Neural cell (in vitro differentiated cells): Measurements from ENCODE around the gene PIM2. TPM values are rescaled to one million over a fixed set of nuclear protein-coding genes. Genes with fewer than 3 reads are reported as not detected.
A peak's percentile ranks its signal among the peaks of the same experiment; 100 is the strongest.
"Not testable (repeated sequence)": the region's sequence is repeated elsewhere in the genome, so short reads cannot be mapped to it uniquely, and the experiment has no call there.

Experiments used
- H2AFZ ChIP-seq: fragments of 200-600, 300-800 bp; sonication (generic), shearing (Covaris generic); 2 replicates; pipeline ENCODE4 v1.6.0; 2014; ENCODE audit warnings: low read depth, mild to moderate bottlenecking, antibody characterized with exemption, low read length, moderate library complexity
- H3F3A ChIP-seq: fragments of 200-600 bp; shearing (Covaris generic); 2 replicates; pipeline ENCODE4 v1.6.1; 2016; ENCODE audit warnings: mild to moderate bottlenecking, moderate library complexity, mixed read lengths, antibody characterized with exemption, low read length; ENCODE audit not compliant: insufficient read depth, poor library complexity, severe bottlenecking
- H3K27ac ChIP-seq: fragments of 200-600, 300-800 bp; sonication (generic), shearing (Covaris generic); 2 replicates; pipeline ENCODE4 v1.5.1; 2014; ENCODE audit warnings: mild to moderate bottlenecking, low read length, moderate library complexity
- H3K27me3 ChIP-seq: fragments of 300-800, 200-600 bp; sonication (generic), shearing (Covaris generic); 2 replicates; pipeline ENCODE4 v1.6.0; 2014; ENCODE audit warnings: mild to moderate bottlenecking, low read depth, low read length, moderate library complexity; ENCODE audit not compliant: insufficient read depth
- H3K36me3 ChIP-seq: fragments of 300-800, 200-600 bp; sonication (generic), shearing (Covaris generic); 2 replicates; pipeline ENCODE4 v1.5.1; 2014; ENCODE audit warnings: mild to moderate bottlenecking, antibody characterized with exemption, low read length, moderate library complexity; ENCODE audit not compliant: insufficient read depth
- H3K4me2 ChIP-seq: fragments of 300-800, 200-600 bp; sonication (generic), shearing (Covaris generic); 2 replicates; pipeline ENCODE4 v1.6.0; 2014; ENCODE audit warnings: mild to moderate bottlenecking, low read length
- H3K4me3 ChIP-seq: fragments of 300-800, 200-600 bp; sonication (generic), shearing (Covaris generic); 2 replicates; pipeline ENCODE4 v1.5.1; 2014; ENCODE audit warnings: mild to moderate bottlenecking, low read length, moderate library complexity
- H3K79me2 ChIP-seq: fragments of 200-600 bp; shearing (Covaris generic); replicated peaks from 2 replicates; pipeline ENCODE4 v1.6.0; 2014; ENCODE audit warnings: mild to moderate bottlenecking, low read length, moderate library complexity; ENCODE audit not compliant: insufficient read depth
- H3K9ac ChIP-seq: fragments of 300-800, 200-600 bp; sonication (generic), shearing (Covaris generic); 2 replicates; pipeline ENCODE4 v1.6.1; 2016; ENCODE audit warnings: mild to moderate bottlenecking, low read length, mixed read lengths
- H3K9me2 ChIP-seq: fragments of 200-600 bp; shearing (Covaris generic); 2 replicates; pipeline ENCODE4 v1.6.1; 2016; ENCODE audit warnings: mild to moderate bottlenecking, low read length, mixed read lengths; ENCODE audit not compliant: insufficient read depth
- H3K9me3 ChIP-seq: fragments of 200-600, 300-800 bp; sonication (generic), shearing (Covaris generic); 2 replicates; pipeline ENCODE4 v1.6.1; 2016; ENCODE audit warnings: mild to moderate bottlenecking, mixed run types, low read length, moderate library complexity, mixed read lengths
- H4K20me1 ChIP-seq: fragments of 200-600 bp; shearing (Covaris generic); 2 replicates; pipeline ENCODE4 v1.6.1; 2016; ENCODE audit warnings: mild to moderate bottlenecking, mixed run types; ENCODE audit not compliant: insufficient read depth
- CTCF ChIP-seq: fragments of 450-650 bp; IDR thresholded peaks from 2 replicates; pipeline ENCODE4 v1.5.1; 2014; ENCODE audit warnings: antibody characterized with exemption, mild to moderate bottlenecking, moderate library complexity; ENCODE audit not compliant: poor library complexity, severe bottlenecking
- EP300 ChIP-seq: fragments of 450-650 bp; conservative IDR thresholded peaks from 2 replicates; pipeline ENCODE4 v1.6.1; 2014; ENCODE audit warnings: antibody characterized with exemption, mild to moderate bottlenecking, moderate library complexity; ENCODE audit not compliant: poor library complexity, severe bottlenecking
- EZH2 ChIP-seq: fragments of 200-600, 300-800 bp; shearing (Covaris generic), sonication (generic); IDR thresholded peaks from 2 replicates; pipeline ENCODE4 v1.6.1; 2014; ENCODE audit warnings: antibody characterized with exemption, low read length, borderline replicate concordance, mild to moderate bottlenecking; ENCODE audit not compliant: insufficient read depth, poor library complexity, severe bottlenecking
- MXI1 ChIP-seq: fragments of 450-650 bp; conservative IDR thresholded peaks from 2 replicates; pipeline ENCODE4 v1.6.1; 2014; ENCODE audit warnings: antibody characterized with exemption, mild to moderate bottlenecking; ENCODE audit not compliant: poor library complexity, severe bottlenecking
- POLR2AphosphoS5 ChIP-seq: IDR thresholded peaks from 2 replicates; pipeline ENCODE4 v1.6.1; 2012
- RAD21 ChIP-seq: fragments of 450-650 bp; conservative IDR thresholded peaks from 2 replicates; pipeline ENCODE4 v1.6.1; 2014; ENCODE audit warnings: antibody characterized with exemption, mild to moderate bottlenecking, moderate library complexity
- REST ChIP-seq: IDR thresholded peaks from 2 replicates; pipeline ENCODE4 v1.6.1; 2012; ENCODE audit warnings: borderline replicate concordance
- SMC3 ChIP-seq: fragments of 450-650 bp; conservative IDR thresholded peaks from 2 replicates; pipeline ENCODE4 v1.6.1; 2014; ENCODE audit warnings: antibody characterized with exemption, mild to moderate bottlenecking, moderate library complexity; ENCODE audit not compliant: poor library complexity
- TAF1 ChIP-seq: IDR thresholded peaks from 2 replicates; pipeline ENCODE4 v1.6.1; 2012; ENCODE audit warnings: low read depth
- polyA plus RNA-seq: library from polyadenylated mRNA; depleted of rRNA; stranded (reverse); fragments of >200 nt; gene quantifications from 2 replicates; pipeline ENCODE4 v1.2.3, GENCODE V29; 2014

PIM2 gene
- polyA plus RNA-seq, 1 donor from 2014 or later: 8.9 TPM

- peaks cover 10% of the 10 kb centered on the region for H3K79me2 ChIP-seq
- TF ChIP-seq CTCF (no peak), RAD21 (no peak), REST (no peak), MXI1 (no peak)
- H3K9ac ChIP-seq: peak overlapping the region; percentile 55
- H3K9me2 ChIP-seq: no peaks in the 10 kb centered on the region
- no peaks in the 10 kb centered on the region for H3K27me3 ChIP-seq
- no peaks in the 10 kb centered on the region for H3K9me3 ChIP-seq
- peak overlapping the region; percentile 63 for H3K4me3 ChIP-seq
- no peaks in the 10 kb centered on the region for H3F3A ChIP-seq
- H3K27ac ChIP-seq: no peak overlapping the region
- no peaks in the 10 kb centered on the region for H4K20me1 ChIP-seq
- no peak overlapping the region for H2AFZ ChIP-seq
- no peaks in the 10 kb centered on the region for H3K36me3 ChIP-seq
- H3K4me2 ChIP-seq: no peak overlapping the region
Measured at GRCh38 chrX:48890934-48891401, 27.9 kb downstream of the PIM2 start.

- no peak overlapping the region for H3K27ac ChIP-seq
- H3K4me3 ChIP-seq: peak overlapping the region; percentile 63
- no peak overlapping the region for H3K4me2 ChIP-seq
- no peaks in the 10 kb centered on the region for H3K27me3 ChIP-seq
- no peaks in the 10 kb centered on the region for H3K9me2 ChIP-seq
- no peak for TF ChIP-seq RAD21
- no peak for TF ChIP-seq TAF1
- TF ChIP-seq SMC3: no peak
- TF ChIP-seq POLR2AphosphoS5: no peak
- TF ChIP-seq EP300: no peak
- TF ChIP-seq EZH2: no peak
- TF ChIP-seq CTCF: no peak
- no peak for TF ChIP-seq REST
- no peak for TF ChIP-seq MXI1
- H4K20me1 ChIP-seq: no peaks in the 10 kb centered on the region
- H3K9ac ChIP-seq: peak overlapping the region; percentile 55
- H2AFZ ChIP-seq: no peak overlapping the region
- no peaks in the 10 kb centered on the region for H3K9me3 ChIP-seq
- H3F3A ChIP-seq: no peaks in the 10 kb centered on the region
- H3K36me3 ChIP-seq: no peaks in the 10 kb centered on the region
- H3K79me2 ChIP-seq: peaks cover 6% of the 10 kb centered on the region
Measured at GRCh38 chrX:48890296-48890925, 28.4 kb downstream of the PIM2 start.

GRCh38 chrX:48886586-48886985 is 32.2 kb downstream of the PIM2 start:
- not testable (repeated sequence) for H4K20me1 ChIP-seq, H2AFZ ChIP-seq, H3K36me3 ChIP-seq, H3K9me3 ChIP-seq, H3K79me2 ChIP-seq, H3K27ac ChIP-seq, H3F3A ChIP-seq, H3K4me3 ChIP-seq, H3K4me2 ChIP-seq, H3K9ac ChIP-seq, H3K27me3 ChIP-seq, H3K9me2 ChIP-seq
